Neutrophil (primary cell): ENCODE results near the gene OVOL2.
"Not testable (repeated sequence)": the region's sequence is repeated elsewhere in the genome, so short reads cannot be mapped to it uniquely, and the experiment has no call there.

Experiments
- H3K27ac ChIP-seq: fragments of 200-600 bp; sonication (generic); 2 replicates; pipeline ENCODE4 v1.5.1; 2016; ENCODE audit warnings: mild to moderate bottlenecking, moderate library complexity
- H3K27me3 ChIP-seq: fragments of 200-600 bp; sonication (generic); 2 replicates; pipeline ENCODE4 v1.6.0; 2016; ENCODE audit warnings: mild to moderate bottlenecking
- H3K36me3 ChIP-seq: fragments of 200-600 bp; sonication (generic); 2 replicates; pipeline ENCODE4 v1.5.1; 2017
- H3K4me1 ChIP-seq, 2 experiments: fragments of 200-600 bp in 1 of 2; sonication (generic) in 1 of 2; 1 replicate in 1 of 2; 2 replicates in 1 of 2; pipeline versions ENCODE4 v1.5.1 to v1.6.1; 2013 to 2016; ENCODE audit warnings: low read depth in 1 of 2, low read length in 1 of 2, mild to moderate bottlenecking in 1 of 2, moderate library complexity in 1 of 2; ENCODE audit not compliant: control insufficient read depth in 1 of 2, insufficient read depth in 1 of 2
- H3K4me3 ChIP-seq, 2 experiments: fragments of 200-600 bp in 1 of 2; sonication (generic) in 1 of 2; 1 replicate in 1 of 2; 2 replicates in 1 of 2; pipeline ENCODE4 v1.5.1; 2013 to 2016; ENCODE audit warnings: low read depth in 1 of 2, low read length in 1 of 2, mild to moderate bottlenecking in 1 of 2, moderate library complexity in 1 of 2
- H3K9me3 ChIP-seq: fragments of 200-600 bp; sonication (generic); 2 replicates; pipeline ENCODE4 v1.5.1; 2016
- TF ChIP-seq, protein P1 (sequence below): fragments of 200-600 bp; sonication (generic); IDR thresholded peaks from 2 replicates; pipeline ENCODE4 v1.5.1; 2016; ENCODE audit warnings: antibody characterized with exemption

OVOL2 gene

GRCh38 chr20:18092890-18093289 lies 35.2 kb upstream of the OVOL2 start:
- Histone ChIP-seq H3K27ac (no peak overlapping the region), H3K4me1 (no peaks in the 10 kb centered on the region), H3K4me3 (no peak overlapping the region), H3K27me3 (peaks cover 6% of the 10 kb centered on the region), H3K9me3 (no peaks in the 10 kb centered on the region), H3K36me3 (no peaks in the 10 kb centered on the region)
- TF ChIP-seq, protein P1, sequence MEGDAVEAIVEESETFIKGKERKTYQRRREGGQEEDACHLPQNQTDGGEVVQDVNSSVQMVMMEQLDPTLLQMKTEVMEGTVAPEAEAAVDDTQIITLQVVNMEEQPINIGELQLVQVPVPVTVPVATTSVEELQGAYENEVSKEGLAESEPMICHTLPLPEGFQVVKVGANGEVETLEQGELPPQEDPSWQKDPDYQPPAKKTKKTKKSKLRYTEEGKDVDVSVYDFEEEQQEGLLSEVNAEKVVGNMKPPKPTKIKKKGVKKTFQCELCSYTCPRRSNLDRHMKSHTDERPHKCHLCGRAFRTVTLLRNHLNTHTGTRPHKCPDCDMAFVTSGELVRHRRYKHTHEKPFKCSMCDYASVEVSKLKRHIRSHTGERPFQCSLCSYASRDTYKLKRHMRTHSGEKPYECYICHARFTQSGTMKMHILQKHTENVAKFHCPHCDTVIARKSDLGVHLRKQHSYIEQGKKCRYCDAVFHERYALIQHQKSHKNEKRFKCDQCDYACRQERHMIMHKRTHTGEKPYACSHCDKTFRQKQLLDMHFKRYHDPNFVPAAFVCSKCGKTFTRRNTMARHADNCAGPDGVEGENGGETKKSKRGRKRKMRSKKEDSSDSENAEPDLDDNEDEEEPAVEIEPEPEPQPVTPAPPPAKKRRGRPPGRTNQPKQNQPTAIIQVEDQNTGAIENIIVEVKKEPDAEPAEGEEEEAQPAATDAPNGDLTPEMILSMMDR = no peak

DNA sequence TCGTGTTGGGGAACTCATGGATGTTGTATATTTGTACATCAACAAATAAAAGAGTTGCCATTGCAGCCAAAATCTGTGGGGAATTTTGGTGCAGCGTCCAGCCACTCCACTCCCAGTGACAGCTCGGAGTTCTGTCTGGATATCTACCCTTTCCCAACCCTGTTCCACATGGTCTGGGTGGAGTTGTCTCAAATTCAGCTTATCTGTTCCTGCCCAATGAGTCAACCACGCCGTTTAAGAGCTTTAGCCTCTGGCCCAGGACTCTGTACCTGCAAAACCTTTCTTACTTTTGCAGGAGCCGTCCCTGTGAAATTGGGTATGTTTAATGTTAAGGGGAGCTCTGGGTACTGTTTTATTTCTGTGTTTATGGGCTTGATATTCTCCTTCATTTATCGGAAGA lies 33.9 kb upstream of the OVOL2 start:
- H3K27me3 ChIP-seq = peaks cover 6% of the 10 kb centered on the region
- H3K9me3 ChIP-seq = no peaks in the 10 kb centered on the region
- TF ChIP-seq, protein P1 = no peak
- no peak overlapping the region for H3K27ac ChIP-seq
- no peaks in the 10 kb centered on the region for H3K4me1 ChIP-seq
- H3K4me3 ChIP-seq = no peak overlapping the region
- no peaks in the 10 kb centered on the region for H3K36me3 ChIP-seq

DNA sequence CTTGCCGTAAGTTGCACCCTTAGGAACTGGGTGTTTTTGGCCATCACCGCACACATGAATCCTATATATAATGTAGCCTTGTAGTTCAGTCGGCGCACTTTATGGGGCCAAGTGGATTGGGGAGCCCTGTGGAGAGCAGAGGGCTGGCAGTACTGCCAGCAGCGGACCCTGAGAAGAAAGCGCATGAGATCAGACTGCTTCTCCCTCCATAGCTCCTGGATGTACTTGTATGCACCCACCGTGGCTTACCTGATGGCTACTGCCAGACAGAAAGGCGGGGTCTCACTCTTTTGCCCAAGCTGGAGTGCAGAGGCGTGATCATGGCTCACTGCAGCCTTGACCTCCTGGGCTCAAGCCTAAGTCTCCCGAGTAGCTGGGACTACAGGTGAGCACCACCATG lies 32.8 kb upstream of the OVOL2 start:
- H3K36me3 ChIP-seq = no peaks in the 10 kb centered on the region
- H3K9me3 ChIP-seq = no peaks in the 10 kb centered on the region
- H3K27ac ChIP-seq = no peak overlapping the region
- H3K27me3 ChIP-seq = peaks cover 6% of the 10 kb centered on the region
- H3K4me3 ChIP-seq = no peak overlapping the region
- TF ChIP-seq, protein P1 = no peak
- no peaks in the 10 kb centered on the region for H3K4me1 ChIP-seq

DNA sequence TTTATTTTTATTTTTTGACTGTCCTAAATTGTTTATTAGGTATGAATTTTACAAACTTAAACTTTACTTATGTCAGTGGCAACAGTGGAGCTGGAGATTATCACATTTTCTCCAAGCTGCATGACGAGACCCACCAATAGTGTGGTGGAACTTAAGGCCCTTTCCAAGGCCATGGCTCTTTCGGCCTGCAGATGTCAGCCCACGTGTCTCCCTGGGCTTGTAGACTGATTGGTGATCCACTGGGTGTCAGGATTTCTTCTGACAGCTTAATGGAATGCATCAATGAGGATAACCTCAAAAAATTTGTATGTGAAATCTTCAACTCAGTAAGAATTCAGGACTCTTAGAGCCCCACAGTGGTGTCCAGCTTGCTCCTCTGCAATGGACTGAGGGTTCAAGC lies 32.3 kb upstream of the OVOL2 start:
- Histone ChIP-seq H3K4me1 (no peaks in the 10 kb centered on the region), H3K27ac (no peak overlapping the region), H3K36me3 (no peaks in the 10 kb centered on the region), H3K27me3 (peaks cover 6% of the 10 kb centered on the region), H3K4me3 (no peak overlapping the region), H3K9me3 (no peaks in the 10 kb centered on the region)
- TF ChIP-seq, protein P1 = no peak

- H3K36me3 ChIP-seq, H3K4me1 ChIP-seq, H3K27ac ChIP-seq, H3K9me3 ChIP-seq, H3K27me3 ChIP-seq, H3K4me3 ChIP-seq: not testable (repeated sequence)
Measured at GRCh38 chr20:18088841-18089240, 31.1 kb upstream of the OVOL2 start.

- H3K36me3 ChIP-seq, H3K4me1 ChIP-seq, H3K9me3 ChIP-seq, H3K4me3 ChIP-seq, H3K27ac ChIP-seq, H3K27me3 ChIP-seq: not testable (repeated sequence)
Measured at GRCh38 chr20:18088298-18088697, 30.6 kb upstream of the OVOL2 start.

DNA sequence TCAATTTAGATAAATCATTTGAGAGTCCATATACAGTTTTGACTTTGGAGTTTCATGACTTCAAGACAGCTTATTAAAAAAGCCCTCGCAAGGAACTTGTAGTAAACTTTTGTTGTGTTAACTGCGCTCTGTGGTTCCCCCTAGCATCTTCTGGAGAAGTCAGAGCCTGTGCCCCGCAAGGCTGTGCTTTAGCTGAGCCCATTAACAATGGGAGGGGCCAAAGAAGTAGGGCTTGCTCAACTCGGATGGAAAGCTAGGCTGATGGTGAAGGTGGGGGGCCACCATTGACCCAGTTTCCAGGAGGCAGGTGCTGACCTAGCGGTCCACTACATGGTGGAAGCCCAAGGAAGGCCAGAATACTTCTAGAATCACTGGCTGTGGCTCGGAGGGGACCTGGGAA lies 29.3 kb upstream of the OVOL2 start:
- H3K27me3 ChIP-seq = peaks cover 12% of the 10 kb centered on the region
- H3K9me3 ChIP-seq = no peaks in the 10 kb centered on the region
- no peaks in the 10 kb centered on the region for H3K36me3 ChIP-seq
- H3K4me3 ChIP-seq = no peak overlapping the region
- TF ChIP-seq, protein P1 = no peak
- H3K27ac ChIP-seq = no peak overlapping the region
- H3K4me1 ChIP-seq = no peaks in the 10 kb centered on the region

- H3K36me3 ChIP-seq, H3K9me3 ChIP-seq, H3K27ac ChIP-seq, H3K4me3 ChIP-seq, H3K4me1 ChIP-seq: not testable (repeated sequence)
- H3K27me3 ChIP-seq = peaks cover 22% of the 10 kb centered on the region
Measured at GRCh38 chr20:18080836-18081235, 23.1 kb upstream of the OVOL2 start.
